DMS 273 (cell line): Measurements from ENCODE around the gene MMP11.
A peak's percentile ranks its signal among the peaks of the same experiment; 100 is the strongest.

Experiments used
- DNase-seq: peaks from one replicate; lab custom pipeline; 2025; ENCODE audit not compliant: unreplicated experiment; lab: John Stamatoyannopoulos, UW

MMP11 gene

DNA sequence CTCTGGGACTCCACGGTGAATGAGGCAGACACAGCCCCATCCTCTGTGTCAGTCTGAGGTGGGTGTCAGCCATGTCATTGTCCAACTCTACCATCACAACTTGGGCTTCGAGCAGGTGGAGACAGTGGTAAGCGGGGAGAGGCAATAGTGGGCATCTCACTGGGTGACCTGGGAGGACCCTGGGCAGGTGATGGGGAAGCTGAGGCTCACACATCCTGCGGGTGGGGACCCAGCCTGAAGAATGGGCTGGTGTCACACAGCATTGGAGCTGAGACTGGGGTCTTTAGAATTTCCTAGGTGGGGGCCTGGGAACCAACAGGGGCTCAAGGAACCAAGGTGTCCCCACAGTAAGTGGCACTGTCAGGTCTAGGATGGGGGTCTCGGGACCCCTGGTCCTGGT, 7.1 kb downstream of the MMP11 start:
- DNase-seq = no peak

DNA sequence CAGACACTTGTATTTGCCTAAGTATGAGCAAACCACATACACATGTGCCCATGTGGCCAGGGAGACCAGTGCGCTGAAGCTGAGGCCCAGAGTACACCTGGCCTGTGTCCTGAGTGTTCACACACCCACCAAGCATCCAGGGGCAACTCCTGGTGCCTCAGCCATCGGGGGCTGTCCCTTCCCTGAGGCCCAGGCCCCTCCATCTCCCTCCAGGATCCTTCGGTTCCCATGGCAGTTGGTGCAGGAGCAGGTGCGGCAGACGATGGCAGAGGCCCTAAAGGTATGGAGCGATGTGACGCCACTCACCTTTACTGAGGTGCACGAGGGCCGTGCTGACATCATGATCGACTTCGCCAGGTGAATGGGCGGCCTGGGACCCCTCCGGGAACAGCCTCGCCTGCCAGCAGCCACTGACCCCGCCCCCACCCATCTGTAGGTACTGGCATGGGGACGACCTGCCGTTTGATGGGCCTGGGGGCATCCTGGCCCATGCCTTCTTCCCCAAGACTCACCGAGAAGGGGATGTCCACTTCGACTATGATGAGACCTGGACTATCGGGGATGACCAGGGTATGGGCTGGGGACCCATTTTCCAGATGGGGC, 7.6 kb downstream of the MMP11 start:
- no peak for DNase-seq

DNA sequence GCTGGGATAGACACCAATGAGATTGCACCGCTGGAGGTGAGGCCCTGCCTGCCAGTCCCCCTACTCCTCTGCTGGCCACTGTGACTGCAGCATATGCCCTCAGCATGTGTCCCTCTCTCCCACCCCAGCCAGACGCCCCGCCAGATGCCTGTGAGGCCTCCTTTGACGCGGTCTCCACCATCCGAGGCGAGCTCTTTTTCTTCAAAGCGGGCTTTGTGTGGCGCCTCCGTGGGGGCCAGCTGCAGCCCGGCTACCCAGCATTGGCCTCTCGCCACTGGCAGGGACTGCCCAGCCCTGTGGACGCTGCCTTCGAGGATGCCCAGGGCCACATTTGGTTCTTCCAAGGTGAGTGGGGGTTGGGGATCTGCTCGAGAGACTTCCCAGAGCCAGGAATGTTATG, 8.4 kb downstream of the MMP11 start:
- DNase-seq = peak; percentile 65

DNA sequence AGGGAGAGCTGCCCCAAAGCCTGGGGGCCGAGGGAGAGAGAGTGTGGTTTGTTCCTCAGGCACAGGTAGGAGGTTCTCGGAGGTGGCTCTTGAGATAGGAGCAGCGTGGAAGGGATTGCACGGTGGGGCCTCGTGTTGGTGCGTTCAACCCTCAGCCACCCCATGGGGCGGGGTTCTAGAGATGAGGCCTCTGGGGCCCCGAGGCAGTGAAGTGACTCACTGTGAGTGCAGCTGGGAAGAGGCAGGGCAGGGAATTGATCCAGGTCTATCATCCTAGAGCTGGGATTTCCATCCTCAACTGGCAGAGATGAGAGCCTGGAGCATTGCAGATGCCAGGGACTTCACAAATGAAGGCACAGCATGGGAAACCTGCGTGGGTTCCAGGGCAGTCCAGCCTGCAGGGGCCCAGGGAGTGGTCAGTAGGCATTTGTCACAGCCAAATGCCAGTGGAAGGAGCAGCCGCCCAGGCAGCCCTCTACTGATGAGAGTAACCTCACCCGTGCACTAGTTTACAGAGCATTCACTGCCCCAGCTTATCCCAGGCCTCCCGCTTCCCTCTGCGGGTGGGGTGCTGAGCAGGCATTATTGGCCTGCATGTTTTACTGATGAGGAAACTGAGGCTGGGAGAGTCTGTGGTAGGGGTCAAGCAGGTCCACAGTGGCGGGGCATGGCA, 9.0 kb downstream of the MMP11 start:
- DNase-seq = peak; percentile 38

DNA sequence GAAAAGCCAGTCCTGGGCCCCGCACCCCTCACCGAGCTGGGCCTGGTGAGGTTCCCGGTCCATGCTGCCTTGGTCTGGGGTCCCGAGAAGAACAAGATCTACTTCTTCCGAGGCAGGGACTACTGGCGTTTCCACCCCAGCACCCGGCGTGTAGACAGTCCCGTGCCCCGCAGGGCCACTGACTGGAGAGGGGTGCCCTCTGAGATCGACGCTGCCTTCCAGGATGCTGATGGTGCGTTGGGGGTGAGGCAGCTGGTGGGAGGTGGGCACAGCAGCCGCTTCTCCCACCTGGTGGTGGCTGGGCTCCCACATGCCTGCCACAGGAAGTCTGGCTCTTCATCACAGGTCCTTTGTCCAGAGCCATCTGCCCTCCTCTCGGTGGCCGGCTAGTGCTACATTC, 9.6 kb downstream of the MMP11 start:
- DNase-seq = no peak

DNA sequence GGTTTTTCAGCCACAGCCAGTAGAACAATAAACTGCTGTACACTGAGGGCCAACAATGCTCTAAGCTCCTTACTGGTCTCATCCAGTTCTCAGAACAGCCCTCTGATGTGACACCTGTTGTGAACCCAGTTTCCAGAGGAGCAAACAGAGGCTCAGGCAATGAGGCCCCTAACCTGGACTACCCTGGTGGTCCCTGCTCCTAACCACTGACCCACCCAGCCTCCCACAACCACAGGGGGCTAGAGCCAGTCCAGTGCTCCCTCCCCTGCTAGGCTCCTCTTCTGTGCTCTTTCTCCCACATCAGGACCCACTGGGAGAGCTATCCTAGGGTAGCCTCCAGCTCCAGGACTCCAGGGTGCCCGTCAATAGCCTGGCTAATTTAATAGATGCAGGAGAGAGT, 10.1 kb downstream of the MMP11 start:
- no peak for DNase-seq

DNA sequence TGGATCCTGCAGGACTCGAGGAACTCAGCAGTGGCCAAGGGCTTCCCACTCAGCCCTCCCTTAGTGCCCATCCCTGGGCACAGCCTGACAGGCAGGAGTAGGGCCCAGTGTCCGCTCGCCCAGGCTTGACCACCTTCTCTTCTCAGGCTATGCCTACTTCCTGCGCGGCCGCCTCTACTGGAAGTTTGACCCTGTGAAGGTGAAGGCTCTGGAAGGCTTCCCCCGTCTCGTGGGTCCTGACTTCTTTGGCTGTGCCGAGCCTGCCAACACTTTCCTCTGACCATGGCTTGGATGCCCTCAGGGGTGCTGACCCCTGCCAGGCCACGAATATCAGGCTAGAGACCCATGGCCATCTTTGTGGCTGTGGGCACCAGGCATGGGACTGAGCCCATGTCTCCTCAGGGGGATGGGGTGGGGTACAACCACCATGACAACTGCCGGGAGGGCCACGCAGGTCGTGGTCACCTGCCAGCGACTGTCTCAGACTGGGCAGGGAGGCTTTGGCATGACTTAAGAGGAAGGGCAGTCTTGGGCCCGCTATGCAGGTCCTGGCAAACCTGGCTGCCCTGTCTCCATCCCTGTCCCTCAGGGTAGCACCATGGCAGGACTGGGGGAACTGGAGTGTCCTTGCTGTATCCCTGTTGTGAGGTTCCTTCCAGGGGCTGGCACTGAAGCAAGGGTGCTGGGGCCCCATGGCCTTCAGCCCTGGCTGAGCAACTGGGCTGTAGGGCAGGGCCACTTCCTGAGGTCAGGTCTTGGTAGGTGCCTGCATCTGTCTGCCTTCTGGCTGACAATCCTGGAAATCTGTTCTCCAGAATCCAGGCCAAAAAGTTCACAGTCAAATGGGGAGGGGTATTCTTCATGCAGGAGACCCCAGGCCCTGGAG, 10.9 kb downstream of the MMP11 start:
- DNase-seq = no peak

DNA sequence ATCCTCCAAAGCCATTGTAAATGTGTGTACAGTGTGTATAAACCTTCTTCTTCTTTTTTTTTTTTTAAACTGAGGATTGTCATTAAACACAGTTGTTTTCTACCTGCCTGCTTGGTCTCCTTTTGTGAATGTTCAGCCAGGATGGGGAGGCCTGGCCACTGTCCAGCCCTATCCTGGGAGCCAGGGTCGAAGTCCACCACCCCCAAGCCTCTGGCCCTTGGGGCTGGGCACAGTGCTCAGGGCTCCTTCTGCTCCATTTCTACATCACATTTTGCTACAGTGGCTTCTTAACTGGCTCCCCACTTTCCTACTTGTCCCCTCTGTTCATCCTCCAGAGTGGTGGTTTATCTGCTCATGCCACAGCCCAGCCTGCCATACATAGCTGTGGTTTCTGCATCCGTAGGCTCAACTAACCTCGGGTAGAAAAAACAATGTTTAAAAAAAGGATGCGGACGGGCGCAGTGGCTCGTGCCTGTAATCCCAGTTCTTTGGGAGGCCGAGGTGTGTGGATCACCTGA, 11.6 kb downstream of the MMP11 start:
- no peak for DNase-seq

DNA sequence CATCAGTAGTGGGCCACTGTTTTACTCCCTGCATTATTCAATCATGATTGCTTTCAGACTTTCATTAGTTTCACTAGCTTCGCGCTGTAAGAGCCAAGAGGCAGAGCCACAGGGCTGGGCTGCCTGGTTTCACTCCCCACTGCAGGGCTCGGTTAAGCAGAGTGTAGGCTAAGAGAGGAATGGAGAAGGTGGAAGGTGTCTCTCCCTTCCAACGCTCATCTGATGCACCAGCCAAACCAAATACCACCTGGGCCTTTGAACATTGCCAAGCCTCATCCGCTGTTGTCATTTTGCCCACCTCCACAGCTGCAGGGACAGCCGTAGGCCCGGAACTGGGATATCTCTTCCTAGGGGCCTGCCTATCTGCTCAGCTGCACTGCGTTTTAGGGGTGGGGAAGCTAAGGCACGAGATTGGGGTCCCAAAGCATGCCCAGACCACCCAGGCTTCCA, 13.6 kb downstream of the MMP11 start:
- no peak for DNase-seq

DNA sequence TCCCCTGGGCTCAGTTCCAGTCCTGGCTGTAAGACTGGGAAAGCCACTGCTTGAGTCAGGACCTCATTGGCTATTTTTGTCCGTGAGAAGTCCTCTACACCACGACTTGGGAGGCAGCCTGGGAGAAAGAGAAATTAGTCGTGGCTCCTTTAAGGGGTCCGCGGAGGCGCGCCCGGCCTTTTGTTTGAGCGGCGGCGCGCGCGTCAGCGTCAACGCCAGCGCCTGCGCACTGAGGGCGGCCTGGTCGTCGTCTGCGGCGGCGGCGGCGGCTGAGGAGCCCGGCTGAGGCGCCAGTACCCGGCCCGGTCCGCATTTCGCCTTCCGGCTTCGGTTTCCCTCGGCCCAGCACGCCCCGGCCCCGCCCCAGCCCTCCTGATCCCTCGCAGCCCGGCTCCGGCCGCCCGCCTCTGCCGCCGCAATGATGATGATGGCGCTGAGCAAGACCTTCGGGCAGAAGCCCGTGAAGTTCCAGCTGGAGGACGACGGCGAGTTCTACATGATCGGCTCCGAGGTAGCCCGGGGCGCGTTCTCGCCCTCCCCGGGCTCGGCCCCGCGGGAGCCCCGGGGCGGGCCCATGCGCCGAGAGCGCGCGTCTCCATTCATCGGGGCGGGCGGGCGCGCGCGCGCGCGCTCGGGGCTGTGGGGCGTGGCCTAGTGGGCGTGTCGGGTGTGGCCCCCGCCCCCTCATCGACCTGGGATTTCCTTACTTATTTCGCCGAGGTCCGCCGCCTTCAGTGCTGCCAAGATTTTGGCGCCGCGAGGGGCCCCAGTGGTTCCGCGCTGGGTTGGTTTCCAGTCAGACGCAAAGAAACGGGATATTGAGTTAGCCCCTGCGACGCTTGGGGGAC, 14.3 kb downstream of the MMP11 start, which contains the start of gene SMARCB1:
Gene SMARCB1, plus strand, starts transcription at position 215 of the 848 bp plus-strand sequence. Its CDS starts 204 bp downstream, at position 419.
- DNase-seq = peak; percentile 93

DNA sequence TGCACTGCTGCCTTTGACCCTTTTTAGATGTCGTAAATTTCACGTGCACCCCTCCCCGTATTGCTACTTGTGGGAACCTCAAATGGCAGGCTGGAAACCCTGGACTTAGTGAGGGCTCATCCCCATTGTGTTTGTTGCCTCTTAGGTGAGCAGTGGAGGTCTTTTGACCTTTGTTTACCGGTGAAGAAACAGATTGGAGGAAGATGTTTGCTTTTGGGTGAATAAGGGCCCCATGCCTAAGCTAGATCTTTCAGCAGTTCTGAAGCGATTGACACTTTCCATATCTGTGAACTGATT, 14.9 kb downstream of the MMP11 start:
- DNase-seq = no peak

DNA sequence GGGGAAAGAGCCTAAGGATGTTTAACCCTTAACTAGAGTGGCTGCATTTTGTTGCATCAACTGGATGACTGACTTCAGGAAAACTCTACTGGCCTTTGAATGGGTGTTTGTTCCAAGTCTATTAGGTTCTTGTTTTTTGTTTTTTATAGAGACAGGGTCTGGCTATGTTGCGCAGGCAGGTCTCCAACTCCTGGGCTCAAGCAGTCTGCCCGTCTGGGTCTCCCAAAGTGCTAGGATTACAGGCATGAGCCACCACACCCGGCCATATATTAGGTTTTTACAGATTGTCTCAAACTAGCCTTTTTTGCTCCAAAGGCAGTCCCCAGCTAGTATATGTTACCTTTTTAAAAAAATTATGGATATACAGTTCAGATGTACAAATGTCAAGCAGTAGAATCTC, 15.3 kb downstream of the MMP11 start:
- no peak for DNase-seq

DNA sequence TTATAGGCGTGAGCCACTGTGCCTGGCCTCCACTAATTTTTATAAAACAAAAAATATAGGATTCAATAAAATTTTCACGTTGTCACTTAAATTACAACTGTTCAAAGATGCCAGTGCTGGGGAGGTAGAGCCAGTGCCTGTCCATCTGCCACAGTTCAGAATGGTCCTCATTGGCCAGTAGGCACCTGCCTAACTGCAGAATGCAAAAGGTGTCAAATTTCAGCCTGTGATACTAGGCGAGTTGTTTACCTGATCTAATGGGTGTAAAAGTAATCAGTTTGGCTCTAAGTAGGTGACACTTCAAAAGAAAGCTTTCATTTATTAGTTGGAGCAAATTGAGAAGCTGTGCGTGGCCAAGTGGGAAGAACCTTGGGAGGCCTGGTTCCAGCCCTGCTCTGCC, 16.5 kb downstream of the MMP11 start:
- DNase-seq = no peak

DNA sequence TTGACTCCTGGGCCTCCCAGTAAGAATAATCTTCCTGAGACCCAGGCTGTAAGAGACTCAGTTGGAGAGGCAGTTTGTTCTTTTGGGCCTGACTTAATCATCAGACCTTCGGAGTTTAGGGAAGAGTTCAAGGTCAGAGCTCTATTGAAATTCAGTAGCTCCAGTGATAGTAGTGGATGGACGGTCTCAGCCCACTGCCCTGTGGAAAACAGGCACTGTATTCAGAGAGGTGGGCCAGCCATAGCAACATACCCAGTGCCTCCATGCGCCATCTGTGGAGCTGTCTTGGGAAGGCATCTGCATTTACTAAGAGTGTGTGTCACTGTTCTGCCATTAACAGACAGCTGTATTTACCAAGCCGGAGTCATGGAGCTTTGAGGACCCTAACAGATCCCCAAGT, 17.0 kb downstream of the MMP11 start:
- DNase-seq = peak; percentile 41

DNA sequence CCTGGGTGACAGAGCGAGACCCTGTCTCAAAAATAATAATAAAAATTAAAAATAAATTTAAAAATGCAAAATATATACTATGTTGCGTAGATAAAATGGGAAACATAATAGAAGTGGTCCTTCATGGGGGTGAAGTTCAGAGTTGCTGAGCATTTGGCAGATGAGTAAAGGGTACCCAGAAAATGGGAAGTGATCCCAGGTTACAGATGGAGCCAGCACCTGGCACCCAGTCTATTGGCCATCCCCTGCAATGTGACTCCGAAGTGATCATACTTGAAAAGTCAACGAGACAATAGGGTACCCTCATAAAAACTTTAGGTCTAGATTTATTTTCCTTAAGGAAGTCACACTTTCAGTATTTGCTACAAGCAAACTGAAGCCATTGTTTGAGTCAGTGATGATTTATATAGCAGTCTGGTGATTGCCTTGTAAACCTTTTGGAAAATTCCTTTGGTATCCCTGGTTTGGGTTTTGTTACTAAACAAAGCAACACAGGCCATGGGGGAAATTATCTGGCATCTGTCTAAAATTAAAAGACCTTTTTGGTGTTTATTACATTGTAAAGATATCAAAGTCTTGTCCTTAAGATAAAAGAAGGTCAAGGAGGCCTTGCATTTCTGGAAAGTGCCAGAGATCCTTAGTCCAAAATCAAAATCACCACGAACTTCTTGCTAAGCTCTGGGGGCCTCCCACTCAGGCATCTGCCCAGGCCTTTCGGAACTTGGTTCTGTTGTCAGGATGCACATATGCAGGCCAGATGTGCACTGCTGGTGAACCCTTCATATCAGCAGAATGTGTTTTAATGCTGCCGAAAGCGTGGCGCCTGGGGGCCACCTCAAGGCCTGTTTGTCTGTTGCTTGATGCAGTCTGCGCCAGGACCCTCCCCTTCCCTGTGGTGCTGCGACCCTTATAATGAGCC, 18.4 kb downstream of the MMP11 start:
- peak; percentile 24 for DNase-seq

DNA sequence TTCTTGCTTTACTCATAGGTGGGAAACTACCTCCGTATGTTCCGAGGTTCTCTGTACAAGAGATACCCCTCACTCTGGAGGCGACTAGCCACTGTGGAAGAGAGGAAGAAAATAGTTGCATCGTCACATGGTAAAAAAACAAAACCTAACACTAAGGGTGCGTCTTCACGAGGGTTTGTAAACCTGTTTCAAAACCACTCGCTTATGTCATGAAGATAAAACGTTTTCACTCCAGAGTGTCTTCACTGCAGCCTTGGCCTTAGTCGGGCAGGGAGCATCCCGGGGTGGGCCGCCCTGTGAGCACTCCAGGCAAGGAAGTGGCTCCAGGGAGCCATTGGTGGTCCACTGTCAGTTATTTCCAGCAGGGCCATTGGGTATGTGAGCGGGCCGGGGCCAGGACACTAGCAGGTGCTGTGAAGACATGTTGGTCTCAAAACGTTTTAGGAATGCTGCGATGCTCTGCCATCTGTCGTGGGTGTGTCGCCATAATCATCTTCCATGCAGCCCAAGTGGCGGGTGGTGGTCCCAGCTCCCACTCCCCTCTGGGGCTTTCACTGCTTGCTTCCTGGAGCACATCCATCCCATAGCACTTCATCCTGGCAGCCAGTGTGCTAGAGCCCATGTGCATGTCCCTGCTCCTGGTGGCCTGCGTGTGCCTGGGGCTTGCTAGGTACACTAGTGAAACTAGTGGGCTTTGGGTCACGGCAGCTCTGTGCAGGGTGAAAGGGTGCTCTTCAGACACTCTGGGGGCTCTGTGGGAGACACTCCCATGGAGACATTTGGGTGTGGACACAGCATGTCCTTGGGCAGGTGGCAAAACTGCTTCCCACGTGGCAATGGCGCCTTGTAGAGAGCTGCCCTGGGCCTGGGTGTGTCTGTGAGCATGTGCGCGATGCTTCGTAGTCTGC, 19.3 kb downstream of the MMP11 start:
- DNase-seq = no peak

DNA sequence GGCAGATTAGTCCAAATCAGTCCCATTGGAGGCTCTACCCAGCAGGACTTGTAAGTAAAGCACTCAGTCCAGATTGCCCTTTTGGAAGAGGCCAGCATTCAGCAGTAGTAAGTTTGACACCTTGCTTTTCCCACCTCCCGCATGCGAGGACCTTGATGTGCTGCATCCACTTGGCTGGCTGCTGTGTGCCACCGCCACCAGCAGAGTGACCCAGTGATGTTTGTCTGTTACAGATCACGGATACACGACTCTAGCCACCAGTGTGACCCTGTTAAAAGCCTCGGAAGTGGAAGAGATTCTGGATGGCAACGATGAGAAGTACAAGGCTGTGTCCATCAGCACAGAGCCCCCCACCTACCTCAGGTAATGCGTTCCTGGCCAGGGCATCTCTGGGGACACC, 20.7 kb downstream of the MMP11 start:
- no peak for DNase-seq

DNA sequence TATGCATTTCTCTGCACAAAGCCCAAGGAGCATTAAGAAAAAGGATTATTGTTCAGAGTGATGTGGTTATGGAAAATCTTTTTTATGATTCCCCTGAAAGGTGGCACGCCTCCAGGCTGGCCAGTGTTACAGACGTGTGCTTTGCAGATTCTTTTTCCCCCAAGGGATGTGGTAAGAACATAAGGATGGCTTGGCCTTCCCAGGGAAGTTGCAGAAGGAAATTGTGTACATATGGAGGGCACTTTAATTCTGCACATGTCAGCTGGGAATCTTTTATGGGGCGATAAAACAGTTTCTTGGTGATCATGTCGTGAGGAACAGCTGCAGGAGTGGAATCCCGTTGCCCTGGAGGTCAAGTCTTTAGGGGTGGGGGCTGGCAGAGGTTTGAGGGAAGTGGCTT, 23.8 kb downstream of the MMP11 start:
- DNase-seq = no peak
